K562 (cell line): ENCODE results near the gene DCAF15. TPM values are rescaled to one million over a fixed set of nuclear protein-coding genes. Genes with fewer than 3 reads are reported as not detected.

Source experiments
- CEBPZ ChIP-seq: fragments of 150-350 bp; IDR thresholded peaks from 2 replicates; pipeline ENCODE4 v1.6.1; 2014; ENCODE audit warnings: low read depth, mild to moderate bottlenecking, low read length, borderline replicate concordance
- E2F5 ChIP-seq: sonication (generic); formaldehyde crosslinking; IDR thresholded peaks from 2 replicates; pipeline ENCODE4 v1.8.0; 2022; ENCODE audit warnings: mild to moderate bottlenecking, missing genetic modification reagents
- GABPB1 ChIP-seq: sonication (generic); formaldehyde crosslinking; IDR thresholded peaks from 2 replicates; pipeline ENCODE4 v1.8.0; 2022; ENCODE audit warnings: mild to moderate bottlenecking, missing genetic modification reagents
- HNRNPUL1 ChIP-seq: fragments of 200-400 bp; formaldehyde crosslinking; IDR thresholded peaks from 2 replicates; pipeline ENCODE4 v1.6.1; 2017; ENCODE audit warnings: low read length
- JUN ChIP-seq, 2 experiments: sonication (generic) in 1 of 2; formaldehyde crosslinking in 1 of 2; IDR thresholded peaks; 2 replicates each; pipeline versions ENCODE4 v1.6.1 to v1.8.0; 2012 to 2022; ENCODE audit warnings: borderline replicate concordance in 2 of 2, mild to moderate bottlenecking in 2 of 2, improper control_type of control experiment in 1 of 2, low read depth in 1 of 2, low read length in 1 of 2, missing genetic modification reagents in 1 of 2
- JUND ChIP-seq, 2 experiments: IDR thresholded peaks; 2 replicates in 1 of 2; 3 replicates in 1 of 2; pipeline ENCODE4 v1.6.1; 2011; ENCODE audit warnings: borderline replicate concordance in 2 of 2, low read depth in 2 of 2, low read length in 2 of 2, improper control_type of control experiment in 1 of 2, missing biosample characterization in 1 of 2, missing genetic modification characterization in 1 of 2, missing genetic modification reagents in 1 of 2
- NFRKB ChIP-seq: fragments of 450-650 bp; IDR thresholded peaks from 2 replicates; pipeline ENCODE4 v1.6.1; 2016; ENCODE audit warnings: low read depth
- NR2C1 ChIP-seq, 2 experiments: fragments of 450-650 bp; IDR thresholded peaks; 2 replicates each; pipeline ENCODE4 v1.6.1; 2017; ENCODE audit warnings: mild to moderate bottlenecking in 2 of 2, antibody characterized with exemption in 1 of 2, inconsistent platforms in 1 of 2, missing compliant biosample characterization in 1 of 2, missing genetic modification characterization in 1 of 2
- POLR2AphosphoS5 ChIP-seq: IDR thresholded peaks from 2 replicates; pipeline ENCODE4 v1.6.1; 2011; ENCODE audit warnings: mild to moderate bottlenecking, low read depth, low read length, moderate library complexity; ENCODE audit not compliant: control insufficient read depth, insufficient read depth
- RBM25 ChIP-seq: fragments of 200-400 bp; formaldehyde crosslinking; IDR thresholded peaks from 2 replicates; pipeline ENCODE4 v1.6.1; 2018; ENCODE audit warnings: low read length, low read depth, moderate library complexity; ENCODE audit not compliant: severe bottlenecking
- SIN3B ChIP-seq: fragments of 450-650 bp; IDR thresholded peaks from 2 replicates; pipeline ENCODE4 v1.6.1; 2017; ENCODE audit warnings: low read depth, mild to moderate bottlenecking, moderate library complexity
- TBP ChIP-seq: optimal IDR thresholded peaks from 2 replicates; pipeline ENCODE3; 2011; ENCODE audit warnings: low read depth, low read length, improper control_type of control experiment
- ZSCAN32 ChIP-seq: fragments of 450-650 bp; formaldehyde crosslinking; IDR thresholded peaks from 2 replicates; pipeline ENCODE4 v1.4.0; 2020; ENCODE audit warnings: mild to moderate bottlenecking, moderate library complexity
- polyA plus RNA-seq, 8 experiments: library from polyadenylated mRNA; depleted of rRNA in 4 of 8; stranded (reverse) in 5 of 8; unstranded in 3 of 8; fragments of >200 nt; fragmentation: Nextera tagmentation in 2 of 8; fragmentation: Illumina TruSeq in 1 of 8; extraction: Ambion mirVana in 2 of 8; extraction: Trizol in 1 of 8; gene quantifications; 2 replicates each; pipeline versions ENCODE4 v1.2.1 to v1.2.3, GENCODE V29; 2011 to 2014; ENCODE audit warnings: inconsistent platforms in 1 of 8, missing spikeins in 1 of 8
- total RNA-seq, 7 experiments: library from RNA; depleted of rRNA in 6 of 7; stranded (reverse); fragments of >200 nt in 6 of 7; fragmentation: Illumina TruSeq in 2 of 7; extraction: Trizol in 2 of 7; gene quantifications; 2 replicates each; pipeline versions ENCODE4 v1.2.1 to v1.2.3, GENCODE V29; 2011 to 2021; ENCODE audit warnings: low replicate concordance in 1 of 7
- TF ChIP-seq, protein P1 (sequence below): IDR thresholded peaks from 2 replicates; pipeline ENCODE4 v1.6.1; 2011; ENCODE audit warnings: borderline replicate concordance, low read depth, mild to moderate bottlenecking, moderate library complexity, low read length; ENCODE audit not compliant: insufficient read depth, poor library complexity, severe bottlenecking
- TF ChIP-seq, protein P2 (sequence below): fragments of 450-650 bp; IDR thresholded peaks from 2 replicates; pipeline ENCODE4 v1.6.1; 2016
- TF ChIP-seq, protein P3 (sequence below): fragments of 250-450 bp; sonication (Bioruptor Pico); IDR thresholded peaks from 2 replicates; pipeline ENCODE4 v1.4.0; 2020

The DCAF15 gene
- total and polyA plus RNA-seq, 9 of the 15 experiments (the other 6 are each of a cell fraction or from before 2014, with no cell fraction given) = 0.17 to 68.5 (median 27.7) TPM

- TF ChIP-seq NFRKB (peak; percentile 86), HNRNPUL1 (no peak), CEBPZ (peak; percentile 95), NR2C1 (IDR thresholded peaks at IDR 0.05) (peak; percentile 85), NR2C1 (tag; IDR thresholded peaks at IDR 0.05) (peak; percentile 72), GABPB1 (peak; percentile 88; the same call in 1 of the 2 replicates), ZSCAN32 (no peak), JUN (IDR thresholded peaks at IDR 0.05; ENCODE audit: borderline replicate concordance, low read depth, low read length) (no peak), JUN (CRISPR knock-in tag; IDR thresholded peaks at IDR 0.05; ENCODE audit: borderline replicate concordance) (no peak), E2F5 (CRISPR knock-in tag) (no peak), JUND (IDR thresholded peaks at IDR 0.05; ENCODE audit: borderline replicate concordance, low read depth, low read length) (0 out of 2 replicates have a peak, but pooled peaks have one; percentile 14), JUND (tag; IDR thresholded peaks at IDR 0.05; ENCODE audit: borderline replicate concordance, low read depth, low read length) (no peak), POLR2AphosphoS5 (peak; percentile 77), SIN3B (peak; percentile 85), RBM25 (peak; percentile 99), TBP (peak; percentile 86)
- TF ChIP-seq, protein P1, sequence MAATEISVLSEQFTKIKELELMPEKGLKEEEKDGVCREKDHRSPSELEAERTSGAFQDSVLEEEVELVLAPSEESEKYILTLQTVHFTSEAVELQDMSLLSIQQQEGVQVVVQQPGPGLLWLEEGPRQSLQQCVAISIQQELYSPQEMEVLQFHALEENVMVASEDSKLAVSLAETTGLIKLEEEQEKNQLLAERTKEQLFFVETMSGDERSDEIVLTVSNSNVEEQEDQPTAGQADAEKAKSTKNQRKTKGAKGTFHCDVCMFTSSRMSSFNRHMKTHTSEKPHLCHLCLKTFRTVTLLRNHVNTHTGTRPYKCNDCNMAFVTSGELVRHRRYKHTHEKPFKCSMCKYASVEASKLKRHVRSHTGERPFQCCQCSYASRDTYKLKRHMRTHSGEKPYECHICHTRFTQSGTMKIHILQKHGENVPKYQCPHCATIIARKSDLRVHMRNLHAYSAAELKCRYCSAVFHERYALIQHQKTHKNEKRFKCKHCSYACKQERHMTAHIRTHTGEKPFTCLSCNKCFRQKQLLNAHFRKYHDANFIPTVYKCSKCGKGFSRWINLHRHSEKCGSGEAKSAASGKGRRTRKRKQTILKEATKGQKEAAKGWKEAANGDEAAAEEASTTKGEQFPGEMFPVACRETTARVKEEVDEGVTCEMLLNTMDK = no peak
- TF ChIP-seq, protein P2, sequence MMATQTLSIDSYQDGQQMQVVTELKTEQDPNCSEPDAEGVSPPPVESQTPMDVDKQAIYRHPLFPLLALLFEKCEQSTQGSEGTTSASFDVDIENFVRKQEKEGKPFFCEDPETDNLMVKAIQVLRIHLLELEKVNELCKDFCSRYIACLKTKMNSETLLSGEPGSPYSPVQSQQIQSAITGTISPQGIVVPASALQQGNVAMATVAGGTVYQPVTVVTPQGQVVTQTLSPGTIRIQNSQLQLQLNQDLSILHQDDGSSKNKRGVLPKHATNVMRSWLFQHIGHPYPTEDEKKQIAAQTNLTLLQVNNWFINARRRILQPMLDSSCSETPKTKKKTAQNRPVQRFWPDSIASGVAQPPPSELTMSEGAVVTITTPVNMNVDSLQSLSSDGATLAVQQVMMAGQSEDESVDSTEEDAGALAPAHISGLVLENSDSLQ = peak; percentile 100
- TF ChIP-seq, protein P3, sequence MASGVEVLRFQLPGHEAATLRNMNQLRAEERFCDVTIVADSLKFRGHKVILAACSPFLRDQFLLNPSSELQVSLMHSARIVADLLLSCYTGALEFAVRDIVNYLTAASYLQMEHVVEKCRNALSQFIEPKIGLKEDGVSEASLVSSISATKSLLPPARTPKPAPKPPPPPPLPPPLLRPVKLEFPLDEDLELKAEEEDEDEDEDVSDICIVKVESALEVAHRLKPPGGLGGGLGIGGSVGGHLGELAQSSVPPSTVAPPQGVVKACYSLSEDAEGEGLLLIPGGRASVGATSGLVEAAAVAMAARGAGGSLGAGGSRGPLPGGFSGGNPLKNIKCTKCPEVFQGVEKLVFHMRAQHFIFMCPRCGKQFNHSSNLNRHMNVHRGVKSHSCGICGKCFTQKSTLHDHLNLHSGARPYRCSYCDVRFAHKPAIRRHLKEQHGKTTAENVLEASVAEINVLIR (CRISPR knock-in tag) = peak; percentile 49; the same call in 1 of the 2 replicates
These were observed at the start of gene DCAF15 (continued) for GRCh38 chr19:13952154-13952930.
